GM19193 (cell line): ENCODE results near the gene USP17L11.
"Not testable (repeated sequence)": the region's sequence is repeated elsewhere in the genome, so short reads cannot be mapped to it uniquely, and the experiment has no call there.

Experiments
- POLR2A ChIP-seq: IDR thresholded peaks from 4 replicates; pipeline ENCODE4 v1.6.1; 2011; ENCODE audit not compliant: insufficient read depth, insufficient read length; ENCODE audit errors: extremely low read depth

USP17L11 gene

DNA sequence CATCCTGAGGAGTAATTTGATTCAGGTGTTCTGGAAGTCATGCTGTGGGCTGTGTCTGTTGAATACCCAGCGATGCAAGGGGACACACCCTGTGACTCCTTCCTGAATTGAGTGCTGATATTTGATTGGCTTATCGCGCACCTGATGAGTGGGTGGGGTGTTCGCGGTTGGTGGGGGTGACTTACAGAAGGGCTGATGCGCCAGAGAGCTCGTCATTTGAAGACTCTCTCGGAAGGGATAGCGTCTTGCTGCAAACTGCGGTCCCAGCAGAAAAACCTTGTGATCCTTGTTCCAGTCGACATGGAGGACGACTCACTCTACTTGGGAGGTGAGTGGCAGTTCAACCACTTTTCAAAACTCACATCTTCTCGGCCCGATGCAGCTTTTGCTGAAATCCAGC, at the start of gene USP17L11:
Gene USP17L11 (plus strand): TSS at position 301 of the 400 bp plus-strand sequence. CDS start 0 bp downstream, at position 301.
- not testable (repeated sequence) for TF ChIP-seq POLR2A

DNA sequence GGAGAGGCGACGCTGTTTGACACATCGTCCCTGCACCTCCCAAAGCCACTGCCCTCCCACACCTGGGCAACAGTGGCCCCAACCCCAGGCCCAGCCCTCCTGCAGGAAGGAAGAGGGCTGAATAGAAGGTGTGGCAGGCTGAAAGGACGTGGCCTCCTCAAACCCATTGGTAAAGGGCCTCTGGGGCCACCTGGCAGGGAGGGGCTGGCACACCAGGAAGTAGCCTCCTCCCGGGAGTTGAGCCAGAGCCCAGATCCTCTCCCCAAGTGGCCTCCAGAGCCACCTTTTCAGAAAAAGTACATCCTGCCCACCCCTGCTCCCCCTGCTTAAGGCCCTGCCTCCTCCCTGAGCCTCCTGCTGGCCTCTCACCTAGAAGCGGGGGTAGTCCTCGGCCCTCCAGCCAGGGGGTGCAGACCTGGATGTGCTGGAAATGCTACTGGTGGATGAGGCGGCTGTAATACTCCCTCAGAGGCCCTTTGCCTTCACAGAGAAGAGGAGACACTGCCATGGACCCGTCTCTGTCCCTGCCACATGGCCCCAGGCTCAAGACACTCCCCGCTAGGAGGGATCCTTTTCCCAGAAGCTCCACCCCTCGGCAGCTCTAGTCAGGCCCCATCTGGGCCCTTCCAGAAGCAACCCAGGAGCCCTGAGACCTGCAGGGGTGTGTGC, 45.3 kb upstream of the USP17L11 start, which contains the start of gene FAM90A26:
Gene FAM90A26 (plus strand): TSS at position 619 of the 669 bp plus-strand sequence. CDS start 2,764 bp downstream, outside the sequence.
- not testable (repeated sequence) for TF ChIP-seq POLR2A

DNA sequence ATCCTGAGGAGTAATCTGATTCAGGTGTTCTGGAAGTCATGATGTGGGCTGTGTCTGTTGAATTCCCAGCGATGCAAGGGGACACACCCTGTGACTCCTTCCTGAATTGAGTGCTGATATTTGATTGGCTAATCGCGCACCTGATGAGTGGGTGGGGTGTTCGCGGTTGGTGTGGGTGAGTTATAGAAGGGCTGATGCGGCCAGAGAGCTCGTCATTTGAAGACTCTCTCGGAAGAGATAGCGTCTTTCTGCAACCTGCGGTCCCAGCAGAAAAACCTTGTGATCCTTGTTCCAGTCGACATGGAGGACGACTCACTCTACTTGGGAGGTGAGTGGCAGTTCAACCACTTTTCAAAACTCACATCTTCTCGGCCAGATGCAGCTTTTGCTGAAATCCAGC, 4.8 kb upstream of the USP17L11 start, which contains the start of gene USP17L10:
Gene USP17L10 (plus strand): TSS at position 301 of the 400 bp plus-strand sequence. CDS start 0 bp downstream, at position 301.
- TF ChIP-seq POLR2A = not testable (repeated sequence)

GRCh38 chr4:9219852-9220251, 4.6 kb downstream of the USP17L11 start, which contains the start of gene USP17L12:
TSS of gene USP17L12 (plus strand) at chr4:9220152. CDS start at chr4:9220152, 0 bp downstream.
- not testable (repeated sequence) for TF ChIP-seq POLR2A

DNA sequence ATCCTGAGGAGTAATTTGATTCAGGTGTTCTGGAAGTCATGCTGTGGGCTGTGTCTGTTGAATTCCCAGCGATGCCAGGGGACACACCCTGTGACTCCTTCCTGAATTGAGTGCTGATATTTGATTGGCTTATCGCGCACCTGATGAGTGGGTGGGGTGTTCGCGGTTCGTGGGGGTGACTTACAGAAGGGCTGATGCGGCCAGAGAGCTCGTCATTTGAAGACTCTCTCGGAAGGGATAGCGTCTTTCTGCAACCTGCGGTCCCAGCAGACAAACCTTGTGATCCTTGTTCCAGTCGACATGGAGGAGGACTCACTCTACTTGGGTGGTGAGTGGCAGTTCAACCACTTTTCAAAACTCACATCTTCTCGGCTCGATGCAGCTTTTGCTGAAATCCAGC, 9.4 kb downstream of the USP17L11 start, which contains the start of gene USP17L13:
Gene USP17L13 (plus strand): TSS at position 301 of the 400 bp plus-strand sequence. CDS start 0 bp downstream, at position 301.
- not testable (repeated sequence) for TF ChIP-seq POLR2A

GRCh38 chr4:9234085-9234484, 18.9 kb downstream of the USP17L11 start, which contains the start of gene USP17L15:
TSS of gene USP17L15 (plus strand) at chr4:9234385. CDS start at chr4:9234385, 0 bp downstream.
- TF ChIP-seq POLR2A = not testable (repeated sequence)

DNA sequence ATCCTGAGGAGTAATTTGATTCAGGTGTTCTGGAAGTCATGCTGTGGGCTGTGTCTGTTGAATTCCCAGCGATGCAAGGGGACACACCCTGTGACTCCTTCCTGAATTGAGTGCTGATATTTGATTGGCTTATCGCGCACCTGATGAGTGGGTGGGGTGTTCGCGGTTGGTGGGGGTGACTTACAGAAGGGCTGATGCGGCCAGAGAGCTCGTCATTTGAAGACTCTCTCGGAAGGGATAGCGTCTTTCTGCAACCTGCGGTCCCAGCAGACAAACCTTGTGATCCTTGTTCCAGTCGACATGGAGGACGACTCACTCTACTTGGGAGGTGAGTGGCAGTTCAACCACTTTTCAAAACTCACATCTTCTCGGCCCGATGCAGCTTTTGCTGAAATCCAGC, 28.4 kb downstream of the USP17L11 start, which contains the start of gene USP17L17:
Gene USP17L17 (plus strand): TSS at position 301 of the 400 bp plus-strand sequence. CDS start 0 bp downstream, at position 301.
- not testable (repeated sequence) for TF ChIP-seq POLR2A

DNA sequence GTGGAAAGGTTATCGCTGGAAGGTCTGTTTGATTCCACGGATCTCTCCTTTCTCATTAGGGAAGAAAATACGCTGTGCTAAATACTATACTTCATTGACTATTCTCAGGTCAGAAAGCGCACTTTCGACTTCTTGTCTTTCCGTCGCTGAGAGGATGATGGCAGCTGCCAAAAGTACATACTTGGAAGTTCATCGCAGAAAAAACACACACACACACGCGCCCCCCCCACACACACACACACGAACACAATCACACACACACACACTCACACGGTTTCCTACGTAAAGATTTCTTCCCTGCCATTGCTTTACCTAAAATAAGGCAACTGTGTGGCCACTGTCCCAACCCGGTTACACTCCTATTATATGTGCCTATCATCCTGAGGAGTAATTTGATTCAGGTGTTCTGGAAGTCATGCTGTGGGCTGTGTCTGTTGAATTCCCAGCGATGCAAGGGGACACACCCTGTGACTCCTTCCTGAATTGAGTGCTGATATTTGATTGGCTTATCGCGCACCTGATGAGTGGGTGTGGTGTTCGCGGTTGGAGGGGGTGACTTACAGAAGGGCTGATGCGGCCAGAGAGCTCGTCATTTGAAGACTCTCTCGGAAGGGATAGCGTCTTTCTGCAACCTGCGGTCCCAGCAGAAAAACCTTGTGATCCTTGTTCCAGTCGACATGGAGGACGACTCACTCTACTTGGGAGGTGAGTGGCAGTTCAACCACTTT, 32.9 kb downstream of the USP17L11 start, which contains the start of gene USP17L18:
Gene USP17L18 (plus strand): TSS at position 678 of the 728 bp plus-strand sequence. CDS start 0 bp downstream, at position 678.
- not testable (repeated sequence) for TF ChIP-seq POLR2A

DNA sequence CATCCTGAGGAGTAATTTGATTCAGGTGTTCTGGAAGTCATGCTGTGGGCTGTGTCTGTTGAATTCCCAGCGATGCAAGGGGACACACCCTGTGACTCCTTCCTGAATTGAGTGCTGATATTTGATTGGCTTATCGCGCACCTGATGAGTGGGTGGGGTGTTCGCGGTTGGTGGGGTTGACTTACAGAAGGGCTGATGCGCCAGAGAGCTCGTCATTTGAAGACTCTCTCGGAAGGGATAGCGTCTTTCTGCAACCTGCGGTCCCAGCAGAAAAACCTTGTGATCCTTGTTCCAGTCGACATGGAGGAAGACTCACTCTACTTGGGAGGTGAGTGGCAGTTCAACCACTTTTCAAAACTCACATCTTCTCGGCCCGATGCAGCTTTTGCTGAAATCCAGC, 37.9 kb downstream of the USP17L11 start, which contains the start of gene USP17L19:
Gene USP17L19 (plus strand): TSS at position 301 of the 400 bp plus-strand sequence. CDS start 0 bp downstream, at position 301.
- not testable (repeated sequence) for TF ChIP-seq POLR2A

DNA sequence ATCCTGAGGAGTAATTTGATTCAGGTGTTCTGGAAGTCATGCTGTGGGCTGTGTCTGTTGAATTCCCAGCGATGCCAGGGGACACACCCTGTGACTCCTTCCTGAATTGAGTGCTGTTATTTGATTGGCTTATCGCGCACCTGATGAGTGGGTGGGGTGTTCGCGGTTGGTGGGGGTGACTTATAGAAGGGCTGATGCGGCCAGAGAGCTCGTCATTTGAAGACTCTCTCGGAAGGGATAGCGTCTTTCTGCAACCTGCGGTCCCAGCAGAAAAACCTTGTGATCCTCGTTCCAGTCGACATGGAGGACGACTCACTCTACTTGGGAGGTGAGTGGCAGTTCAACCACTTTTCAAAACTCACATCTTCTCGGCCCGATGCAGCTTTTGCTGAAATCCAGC, 42.6 kb downstream of the USP17L11 start, which contains the start of gene USP17L20:
Gene USP17L20 (plus strand): TSS at position 301 of the 400 bp plus-strand sequence. CDS start 0 bp downstream, at position 301.
- TF ChIP-seq POLR2A = not testable (repeated sequence)

GRCh38 chr4:9262572-9262971, 47.4 kb downstream of the USP17L11 start, which contains the start of gene USP17L21:
TSS of gene USP17L21 (plus strand) at chr4:9262872. CDS start at chr4:9262872, 0 bp downstream.
- not testable (repeated sequence) for TF ChIP-seq POLR2A
